ENCODE data around the gene STRA8. TPM values are rescaled to one million over a fixed set of nuclear protein-coding genes. Genes with fewer than 3 reads are reported as not detected.

Gene STRA8
- total RNA-seq = not detected
- not detected for polyA plus RNA-seq
- long read RNA-seq, donor 1 = 0 reads
- long read RNA-seq, donor 2 = 0 reads
- long read RNA-seq, donor 3 = 0 reads
- long read RNA-seq, donor 4 = 0 reads

- 94% methylated on average over 28 of the region's 28 CpGs for WGBS
- Histone ChIP-seq H3K4me1 (ENCODE audit: control insufficient read depth, insufficient read depth, low read length) (no peaks in the 10 kb centered on the region), H3K27me3 (ENCODE audit: control insufficient read depth, insufficient read depth) (no peaks in the 10 kb centered on the region), H3K27ac (ENCODE audit: low read length) (no peak within 1 kb of the TSS), H3K9me3 (ENCODE audit: control insufficient read depth, low read length) (no peaks in the 10 kb centered on the region), H3K4me3 (ENCODE audit: low read length) (no peak within 1 kb of the TSS)
- intact Hi-C loops (cut with DNase I) = no loop called here
- DNase-seq = no peak
- ATAC-seq = no peak
Observed at GRCh38 chr7:135233570-135233969, at the start of gene STRA8. STRA8 (plus strand) TSS chr7:135233838; CDS start chr7:135240525, 6,687 bp downstream.

- Histone ChIP-seq H3K4me1 (ENCODE audit: control insufficient read depth, insufficient read depth, low read length) (no peaks in the 10 kb centered on the region), H3K9me3 (ENCODE audit: control insufficient read depth, low read length) (peaks cover 4% of the 10 kb centered on the region), H3K4me3 (ENCODE audit: low read length) (no peak overlapping the region), H3K27me3 (ENCODE audit: control insufficient read depth, insufficient read depth) (no peaks in the 10 kb centered on the region), H3K27ac (ENCODE audit: low read length) (no peak overlapping the region)
- ATAC-seq (no peak), DNase-seq (peak in 1 of 3 donors; percentile 19)
- intact Hi-C loops (cut with DNase I) = no loop called here
- 97% methylated on average over 5 of the region's 5 CpGs for WGBS
Observed at GRCh38 chr7:135184254-135184841, 49.3 kb upstream of the STRA8 start.

DNA sequence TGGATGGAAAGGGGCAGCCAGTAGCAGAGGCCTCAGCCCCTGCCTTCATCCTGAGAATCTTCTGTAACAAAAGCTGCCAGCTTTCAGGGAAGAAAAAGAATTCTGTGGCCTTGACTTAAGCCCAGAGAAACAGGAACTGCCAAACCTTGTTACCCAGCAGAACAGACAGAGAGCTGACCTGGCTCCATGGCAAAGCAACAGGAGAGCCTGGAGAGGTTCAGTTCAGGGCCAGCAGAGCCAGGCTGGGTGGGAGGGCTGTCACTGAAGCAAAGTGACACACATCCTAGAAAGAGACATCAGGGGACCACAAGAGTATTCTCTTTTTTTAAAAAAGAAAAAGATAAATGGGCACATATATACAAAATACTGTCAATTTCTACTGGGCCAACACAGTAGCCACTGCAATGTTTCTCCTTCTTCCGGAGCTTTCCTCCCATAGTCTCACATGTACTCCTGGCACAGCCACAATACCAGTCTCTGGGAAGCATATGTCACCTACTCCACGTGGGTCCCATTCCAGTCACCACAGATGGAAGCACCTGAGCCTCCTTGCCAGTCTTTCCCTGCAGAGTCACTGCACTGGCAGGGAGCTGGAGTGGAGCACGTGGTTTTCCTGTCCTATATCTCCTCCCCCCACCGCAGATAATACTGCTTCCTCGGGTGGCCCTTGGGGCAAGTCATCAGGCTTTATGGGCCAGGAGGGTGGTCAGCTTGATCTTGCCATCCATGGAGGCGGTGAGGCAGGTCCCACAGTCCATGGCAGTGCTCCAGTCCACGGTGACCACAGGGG, 48.0 kb upstream of the STRA8 start:
- WGBS = 83% methylated on average over 7 of the region's 7 CpGs
- intact Hi-C loops (cut with DNase I) = no loop called here
- H3K27ac ChIP-seq (ENCODE audit: low read length) = no peak overlapping the region
- ATAC-seq = no peak
- H3K4me3 ChIP-seq (ENCODE audit: low read length) = no peak overlapping the region
- H3K9me3 ChIP-seq (ENCODE audit: control insufficient read depth, low read length) = peaks cover 4% of the 10 kb centered on the region
- no peaks in the 10 kb centered on the region for H3K4me1 ChIP-seq (ENCODE audit: control insufficient read depth, insufficient read depth, low read length)
- no peaks in the 10 kb centered on the region for H3K27me3 ChIP-seq (ENCODE audit: control insufficient read depth, insufficient read depth)
- peak in 1 of 3 donors; percentile 47 for DNase-seq

- no peaks in the 10 kb centered on the region for H3K4me1 ChIP-seq (ENCODE audit: control insufficient read depth, insufficient read depth, low read length)
- intact Hi-C loops (cut with DNase I) = no loop called here
- H3K9me3 ChIP-seq (ENCODE audit: control insufficient read depth, low read length) = peaks cover 2% of the 10 kb centered on the region
- WGBS = 95% methylated on average over 3 of the region's 3 CpGs
- no peak overlapping the region for H3K4me3 ChIP-seq (ENCODE audit: low read length)
- DNase-seq (no peak), ATAC-seq (no peak)
- no peak overlapping the region for H3K27ac ChIP-seq (ENCODE audit: low read length)
- H3K27me3 ChIP-seq (ENCODE audit: control insufficient read depth, insufficient read depth) = no peaks in the 10 kb centered on the region
Observed at GRCh38 chr7:135186261-135186540, 47.4 kb upstream of the STRA8 start.

- peak in 1 of 3 donors; percentile 33 for DNase-seq
- no peak overlapping the region for H3K27ac ChIP-seq (ENCODE audit: low read length)
- peak in 1 of 2 donors; percentile 10 for ATAC-seq
- intact Hi-C loops (cut with DNase I) = no loop called here
- H3K27me3 ChIP-seq (ENCODE audit: control insufficient read depth, insufficient read depth) = no peaks in the 10 kb centered on the region
- H3K4me1 ChIP-seq (ENCODE audit: control insufficient read depth, insufficient read depth, low read length) = no peaks in the 10 kb centered on the region
- no peak overlapping the region for H3K4me3 ChIP-seq (ENCODE audit: low read length)
- 90% methylated on average over 12 of the region's 12 CpGs for WGBS
- H3K9me3 ChIP-seq (ENCODE audit: control insufficient read depth, low read length) = no peaks in the 10 kb centered on the region
Observed at GRCh38 chr7:135186841-135187253, 46.8 kb upstream of the STRA8 start.

- intact Hi-C loops (cut with DNase I) = no loop called here
- Histone ChIP-seq H3K4me3 (ENCODE audit: low read length) (no peak overlapping the region), H3K9me3 (ENCODE audit: control insufficient read depth, low read length) (no peaks in the 10 kb centered on the region), H3K27me3 (ENCODE audit: control insufficient read depth, insufficient read depth) (no peaks in the 10 kb centered on the region), H3K4me1 (ENCODE audit: control insufficient read depth, insufficient read depth, low read length) (no peaks in the 10 kb centered on the region), H3K27ac (ENCODE audit: low read length) (no peak overlapping the region)
- 98% methylated on average over 12 of the region's 12 CpGs for WGBS
- ATAC-seq = no peak
- peak in 1 of 3 donors; percentile 21 for DNase-seq
Observed at GRCh38 chr7:135188298-135188984, 45.2 kb upstream of the STRA8 start.

GRCh38 chr7:135189221-135189662, 44.4 kb upstream of the STRA8 start:
- H3K4me1 ChIP-seq (ENCODE audit: control insufficient read depth, insufficient read depth, low read length) = no peaks in the 10 kb centered on the region
- H3K4me3 ChIP-seq (ENCODE audit: low read length) = no peak overlapping the region
- intact Hi-C loops (cut with DNase I) = no loop called here
- no peaks in the 10 kb centered on the region for H3K9me3 ChIP-seq (ENCODE audit: control insufficient read depth, low read length)
- DNase-seq (peak in 1 of 3 donors; percentile 10), ATAC-seq (peak in 1 of 2 donors; percentile 44)
- H3K27ac ChIP-seq (ENCODE audit: low read length) = no peak overlapping the region
- WGBS = 88% methylated on average over 6 of the region's 6 CpGs
- no peaks in the 10 kb centered on the region for H3K27me3 ChIP-seq (ENCODE audit: control insufficient read depth, insufficient read depth)

DNA sequence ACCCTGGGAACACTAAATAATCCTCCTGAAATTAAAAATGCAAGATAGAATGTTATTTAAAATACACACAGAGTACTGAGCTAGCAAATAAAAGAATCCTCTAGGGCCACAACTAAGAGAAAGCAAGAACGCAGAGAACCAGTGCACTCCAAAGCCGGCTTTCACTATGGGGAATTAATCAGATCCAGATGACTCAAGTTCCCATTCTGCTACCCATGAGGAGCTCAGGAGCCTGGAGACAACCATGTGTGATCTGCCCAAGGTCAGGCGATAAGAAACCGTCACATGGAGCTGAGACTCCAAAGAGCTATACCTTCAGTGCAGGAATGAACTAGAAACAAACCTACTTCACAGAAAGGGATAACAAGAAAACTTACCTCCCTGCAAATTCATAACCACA, 43.7 kb upstream of the STRA8 start:
- no peaks in the 10 kb centered on the region for H3K27me3 ChIP-seq (ENCODE audit: control insufficient read depth, insufficient read depth)
- ATAC-seq = no peak
- WGBS = 91% methylated on average over 4 of the region's 4 CpGs
- H3K4me1 ChIP-seq (ENCODE audit: control insufficient read depth, insufficient read depth, low read length) = no peaks in the 10 kb centered on the region
- H3K9me3 ChIP-seq (ENCODE audit: control insufficient read depth, low read length) = no peaks in the 10 kb centered on the region
- H3K4me3 ChIP-seq (ENCODE audit: low read length) = no peak overlapping the region
- DNase-seq = no peak
- H3K27ac ChIP-seq (ENCODE audit: low read length) = no peak overlapping the region
- intact Hi-C loops (cut with DNase I) = no loop called here

GRCh38 chr7:135190703-135191102, 42.9 kb upstream of the STRA8 start:
- Histone ChIP-seq H3K27ac (ENCODE audit: low read length) (no peak overlapping the region), H3K27me3 (ENCODE audit: control insufficient read depth, insufficient read depth) (no peaks in the 10 kb centered on the region), H3K4me3 (ENCODE audit: low read length) (no peak overlapping the region), H3K9me3 (ENCODE audit: control insufficient read depth, low read length) (no peaks in the 10 kb centered on the region), H3K4me1 (ENCODE audit: control insufficient read depth, insufficient read depth, low read length) (no peaks in the 10 kb centered on the region)
- intact Hi-C loops (cut with DNase I) = no loop called here
- ATAC-seq (no peak), DNase-seq (no peak)

GRCh38 chr7:135192914-135193536, 40.6 kb upstream of the STRA8 start:
- WGBS = 89% methylated on average over 11 of the region's 11 CpGs
- intact Hi-C loops (cut with DNase I) = no loop called here
- H3K27ac ChIP-seq (ENCODE audit: low read length) = no peak overlapping the region
- no peak for DNase-seq
- no peak overlapping the region for H3K4me3 ChIP-seq (ENCODE audit: low read length)
- no peaks in the 10 kb centered on the region for H3K27me3 ChIP-seq (ENCODE audit: control insufficient read depth, insufficient read depth)
- H3K4me1 ChIP-seq (ENCODE audit: control insufficient read depth, insufficient read depth, low read length) = no peaks in the 10 kb centered on the region
- ATAC-seq = no peak
- H3K9me3 ChIP-seq (ENCODE audit: control insufficient read depth, low read length) = no peaks in the 10 kb centered on the region

- no peak for ATAC-seq
- Histone ChIP-seq H3K4me1 (ENCODE audit: control insufficient read depth, insufficient read depth, low read length) (no peaks in the 10 kb centered on the region), H3K9me3 (ENCODE audit: control insufficient read depth, low read length) (no peaks in the 10 kb centered on the region), H3K27ac (ENCODE audit: low read length) (no peak overlapping the region), H3K27me3 (ENCODE audit: control insufficient read depth, insufficient read depth) (no peaks in the 10 kb centered on the region), H3K4me3 (ENCODE audit: low read length) (no peak overlapping the region)
- DNase-seq = no peak
- intact Hi-C loops (cut with DNase I) = no loop called here
- 95% methylated on average over 10 of the region's 10 CpGs for WGBS
Observed at GRCh38 chr7:135193615-135194081, 40.0 kb upstream of the STRA8 start.
